Left lung (tissue), 10 donors: Measurements from ENCODE around the gene ZNF212. TPM values are rescaled to one million over a fixed set of nuclear protein-coding genes. Genes with fewer than 3 reads are reported as not detected.
"Not testable (repeated sequence)": the region's sequence is repeated elsewhere in the genome, so short reads cannot be mapped to it uniquely, and the experiment has no call there.

Experiments used
- ATAC-seq: fragments of 200-7000 bp; cut with Tn5 transposase; one replicate; pipeline ENCODE4 v1.9.1; 2020; ENCODE audit warnings: moderate library complexity
- DNase-seq, 4 donors: peaks; one replicate each; pipeline ENCODE4 v3.0.0-alpha.2; 2013 to 2020
- H3K27ac ChIP-seq, 2 donors: fragments of 200-600 bp; sonication (generic) in 1 of 2; one replicate each; pipeline versions ENCODE4 v1.5.0 to v1.8.0; 2020 to 2021
- H3K27me3 ChIP-seq, 2 donors: fragments of 200-600 bp; sonication (generic) in 1 of 2; one replicate each; pipeline versions ENCODE4 v1.5.0 to v1.8.0; 2020 to 2021
- H3K36me3 ChIP-seq, 2 donors: fragments of 200-600 bp; sonication (generic) in 1 of 2; one replicate each; pipeline versions ENCODE4 v1.5.0 to v1.8.0; 2020 to 2021
- H3K4me1 ChIP-seq, 2 donors: fragments of 200-600 bp; one replicate each; pipeline ENCODE4 v1.8.0; 2021
- H3K4me3 ChIP-seq, 2 donors: fragments of 200-600 bp; sonication (generic) in 1 of 2; one replicate each; pipeline versions ENCODE4 v1.5.0 to v1.8.0; 2020 to 2021; ENCODE audit warnings: mild to moderate bottlenecking in 1 of 2
- H3K9me3 ChIP-seq, 2 donors: fragments of 200-600 bp; sonication (generic) in 1 of 2; one replicate each; pipeline versions ENCODE4 v1.5.0 to v1.8.0; 2020 to 2021
- intact Hi-C, 2 donors: fragments of 100-400 bp; cut with DNase I; formaldehyde crosslinking; loops; one replicate each; pipeline versions ENCODE4 v1.11.2 to v1.14.2; 2022
- polyA plus RNA-seq, 6 donors: library from polyadenylated mRNA; unstranded; fragments of 120-200 nt; gene quantifications; one replicate each; pipeline ENCODE4 v1.2.1, GENCODE V29; 2013; ENCODE audit not compliant: insufficient read length in 6 of 6
- total RNA-seq, 2 donors: library from RNA; stranded (reverse); fragmentation: NEBNext Ultra II Directional; extraction: Animal tissue kit (Norgen Biotek cat#: 25700); gene quantifications; one replicate each; pipeline ENCODE4 v1.2.1, GENCODE V29; 2021
- TF ChIP-seq, protein P1 (sequence below), 2 donors: fragments of 200-600 bp; sonication (generic) in 1 of 2; IDR thresholded peaks; one replicate each; pipeline versions ENCODE4 v1.5.0 to v1.8.0; 2021; ENCODE audit warnings: antibody characterized with exemption in 2 of 2
- donor health status: DM: no; HTN: yes; CAD: no.
- donor health status: DM: no; HTN: no; CAD: no.

Gene ZNF212
- total and polyA plus RNA-seq, 8 donors: 7.4 to 18.1 (median 16.0) TPM

DNA sequence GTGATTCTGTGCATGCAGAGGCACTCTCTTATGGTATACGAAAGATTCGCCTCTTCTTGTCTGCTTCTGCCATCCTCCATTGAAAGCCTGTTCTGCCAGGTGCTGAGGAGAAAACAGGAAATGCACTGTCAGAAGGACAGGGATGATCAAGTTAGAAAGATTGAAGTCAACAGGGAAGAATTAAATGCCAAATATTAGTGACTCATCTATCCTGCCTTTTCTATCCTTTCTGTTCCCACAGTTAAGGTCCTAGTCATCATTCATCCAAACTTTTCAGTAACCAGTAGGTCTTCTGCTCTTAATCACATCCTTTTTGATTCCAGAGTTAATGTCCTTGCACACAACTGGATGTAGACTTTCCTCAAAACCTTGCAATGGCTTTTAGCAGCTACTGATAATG lies 17.7 kb downstream of the ZNF212 start:
- H3K36me3 ChIP-seq: peaks cover 0 to 43% of the 10 kb centered on the region in 2 donors
- H3K27me3 ChIP-seq: no peaks in the 10 kb centered on the region
- H3K4me3 ChIP-seq: no peak overlapping the region
- TF ChIP-seq, protein P1, sequence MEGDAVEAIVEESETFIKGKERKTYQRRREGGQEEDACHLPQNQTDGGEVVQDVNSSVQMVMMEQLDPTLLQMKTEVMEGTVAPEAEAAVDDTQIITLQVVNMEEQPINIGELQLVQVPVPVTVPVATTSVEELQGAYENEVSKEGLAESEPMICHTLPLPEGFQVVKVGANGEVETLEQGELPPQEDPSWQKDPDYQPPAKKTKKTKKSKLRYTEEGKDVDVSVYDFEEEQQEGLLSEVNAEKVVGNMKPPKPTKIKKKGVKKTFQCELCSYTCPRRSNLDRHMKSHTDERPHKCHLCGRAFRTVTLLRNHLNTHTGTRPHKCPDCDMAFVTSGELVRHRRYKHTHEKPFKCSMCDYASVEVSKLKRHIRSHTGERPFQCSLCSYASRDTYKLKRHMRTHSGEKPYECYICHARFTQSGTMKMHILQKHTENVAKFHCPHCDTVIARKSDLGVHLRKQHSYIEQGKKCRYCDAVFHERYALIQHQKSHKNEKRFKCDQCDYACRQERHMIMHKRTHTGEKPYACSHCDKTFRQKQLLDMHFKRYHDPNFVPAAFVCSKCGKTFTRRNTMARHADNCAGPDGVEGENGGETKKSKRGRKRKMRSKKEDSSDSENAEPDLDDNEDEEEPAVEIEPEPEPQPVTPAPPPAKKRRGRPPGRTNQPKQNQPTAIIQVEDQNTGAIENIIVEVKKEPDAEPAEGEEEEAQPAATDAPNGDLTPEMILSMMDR (IDR thresholded peaks at IDR 0.05): no peak
- peaks cover 0 to 7% of the 10 kb centered on the region in 2 donors for H3K4me1 ChIP-seq
- intact Hi-C loops: no loop called here
- H3K9me3 ChIP-seq: no peaks in the 10 kb centered on the region
- DNase-seq: no peak
- no peak overlapping the region for H3K27ac ChIP-seq
- no peak for ATAC-seq

DNA sequence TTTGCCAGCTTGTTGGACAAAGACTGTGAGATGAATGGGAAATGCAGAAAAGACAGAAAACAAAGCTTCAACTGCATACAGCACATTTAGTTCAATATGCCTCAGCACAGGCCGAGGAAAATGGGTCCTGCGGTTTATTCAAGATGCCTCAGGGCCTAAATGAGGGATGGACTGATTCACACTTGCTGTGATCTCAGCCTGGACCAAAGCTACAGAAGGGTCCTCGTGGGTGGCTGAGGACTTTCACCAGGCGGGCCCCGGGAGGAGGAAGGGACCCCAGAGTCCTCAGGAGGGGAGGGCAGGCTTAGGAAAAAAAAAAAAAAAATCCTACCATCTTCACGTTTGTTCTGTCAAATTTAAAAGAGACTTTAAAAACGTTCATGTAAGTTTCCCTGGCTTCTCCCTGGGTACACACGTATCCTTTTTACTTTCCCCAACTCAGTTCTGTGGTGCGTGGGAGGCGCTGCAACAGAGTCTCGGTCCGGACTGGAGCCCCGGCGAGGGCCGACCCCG lies 21.9 kb downstream of the ZNF212 start:
- Histone ChIP-seq H3K27ac (peak overlapping the region; percentile 90 to 92), H3K4me3 (peak overlapping the region; percentile 33 to 51), H3K9me3 (no peaks in the 10 kb centered on the region), H3K4me1 (peaks cover 3 to 19% of the 10 kb centered on the region in 2 donors), H3K36me3 (peaks cover 0 to 15% of the 10 kb centered on the region in 2 donors), H3K27me3 (no peaks in the 10 kb centered on the region)
- ATAC-seq (peak; percentile 14), DNase-seq (peak in 3 of 4 donors; percentile 11 to 26 (median 14))
- TF ChIP-seq, protein P1 (IDR thresholded peaks at IDR 0.05): no peak
- intact Hi-C loops: no loop called here

DNA sequence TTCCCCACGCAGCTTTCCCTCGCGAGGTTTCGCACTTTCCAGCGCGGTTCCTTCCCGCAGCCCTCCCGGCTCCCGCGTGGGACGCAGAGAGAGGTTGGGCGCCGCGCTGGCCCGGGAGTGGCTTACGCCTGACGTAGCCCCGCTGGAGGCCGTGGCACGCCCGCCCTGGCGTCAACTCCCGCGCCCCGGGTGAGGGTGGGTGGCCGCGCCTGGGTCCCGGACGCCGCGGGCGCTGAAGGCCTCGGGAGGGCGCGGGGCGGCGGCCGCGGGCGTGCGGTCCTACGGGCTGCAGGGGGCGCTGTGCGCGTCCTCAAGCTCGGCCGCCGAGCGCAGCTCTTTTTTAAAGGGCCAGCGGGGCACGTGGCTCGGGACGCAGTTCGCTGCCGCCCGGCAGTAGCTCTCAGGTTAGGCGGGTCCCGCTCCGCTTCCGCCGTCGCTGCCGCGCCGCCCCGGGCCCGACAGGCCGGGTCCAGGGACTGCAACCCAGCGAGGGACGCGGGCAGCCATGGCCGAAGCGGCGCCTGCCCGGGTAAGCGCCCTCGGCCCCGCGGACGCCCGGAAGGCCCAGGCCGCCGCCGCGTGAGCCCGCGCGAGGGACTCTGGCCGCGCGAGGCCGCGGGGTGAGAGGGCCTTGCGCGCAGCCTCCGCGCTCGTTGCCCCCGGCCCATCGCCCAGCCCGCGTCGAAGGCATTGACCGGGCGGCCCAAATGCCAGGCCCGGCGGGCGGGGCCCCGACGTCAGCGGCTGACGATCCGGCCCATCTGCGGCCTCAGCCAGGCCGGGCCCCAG lies 22.6 kb downstream of the ZNF212 start, which contains the start of gene ZNF783:
TSS of gene ZNF783 (plus strand) at position 368 of the 789 bp plus-strand sequence. CDS start at position 506, 138 bp downstream.
- ATAC-seq: peak; percentile 97
- TF ChIP-seq, protein P1 (IDR thresholded peaks at IDR 0.05): peak; percentile 81 to 92
- peak; percentile 88 to 98 (median 91) for DNase-seq
- H3K4me3 ChIP-seq: peak within 1 kb of the TSS; percentile 33 to 51
- intact Hi-C loops: no loop called here
- H3K36me3 ChIP-seq: peaks cover 0 to 21% of the 10 kb centered on the region in 2 donors
- peaks cover 3 to 19% of the 10 kb centered on the region in 2 donors for H3K4me1 ChIP-seq
- peak within 1 kb of the TSS; percentile 90 to 92 for H3K27ac ChIP-seq
- no peaks in the 10 kb centered on the region for H3K9me3 ChIP-seq
- no peaks in the 10 kb centered on the region for H3K27me3 ChIP-seq

DNA sequence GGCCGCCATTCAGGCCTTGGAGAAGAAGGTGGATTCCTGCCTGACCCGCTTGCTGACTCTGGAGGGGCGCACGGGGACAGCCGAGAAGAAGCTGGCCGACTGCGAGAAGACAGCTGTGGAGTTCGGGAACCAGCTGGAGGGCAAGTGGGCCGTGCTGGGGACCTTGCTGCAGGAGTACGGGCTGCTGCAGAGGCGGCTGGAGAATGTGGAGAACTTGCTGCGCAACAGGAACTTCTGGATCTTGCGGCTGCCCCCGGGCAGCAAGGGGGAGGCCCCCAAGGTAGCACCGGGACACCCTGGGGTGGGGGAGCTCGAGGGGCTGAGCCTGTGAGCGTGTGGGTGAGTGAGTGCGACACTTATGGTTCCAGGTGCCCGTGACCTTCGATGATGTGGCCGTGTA lies 27.0 kb downstream of the ZNF212 start:
- Histone ChIP-seq H3K4me1 (peaks cover 3 to 16% of the 10 kb centered on the region in 2 donors), H3K27ac (no peak overlapping the region), H3K9me3 (no peaks in the 10 kb centered on the region), H3K36me3 (peaks cover 0 to 61% of the 10 kb centered on the region in 2 donors), H3K27me3 (no peaks in the 10 kb centered on the region), H3K4me3 (no peak overlapping the region)
- DNase-seq (peak in 1 of 4 donors; percentile 65), ATAC-seq (no peak)
- intact Hi-C loops: no loop called here
- TF ChIP-seq, protein P1 (IDR thresholded peaks at IDR 0.05): no peak

DNA sequence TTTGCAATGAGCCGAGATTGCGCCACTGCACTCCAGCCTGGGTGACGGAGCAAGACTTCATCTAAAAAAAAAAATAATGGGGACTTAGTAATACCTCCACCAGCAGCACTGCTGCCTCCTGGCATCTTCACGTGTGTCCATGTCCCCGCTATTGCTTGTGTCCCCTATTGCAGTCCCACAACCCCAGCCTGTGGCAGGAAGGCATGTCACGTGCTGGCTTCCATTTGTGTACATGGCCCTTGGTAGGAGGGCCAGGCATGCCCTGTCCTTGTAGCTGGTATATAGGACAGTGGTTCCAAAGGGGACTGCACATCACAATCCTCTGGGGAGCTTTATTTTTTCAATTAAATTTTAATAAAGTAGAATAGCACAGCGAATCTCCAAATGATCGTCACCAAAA lies 28.3 kb downstream of the ZNF212 start:
- DNase-seq (no peak), ATAC-seq (no peak)
- TF ChIP-seq, protein P1 (IDR thresholded peaks at IDR 0.05): no peak
- Histone ChIP-seq H3K4me3 (no peak overlapping the region), H3K4me1 (peaks cover 2 to 9% of the 10 kb centered on the region in 2 donors), H3K27me3 (no peaks in the 10 kb centered on the region), H3K36me3 (peaks cover 0 to 73% of the 10 kb centered on the region in 2 donors), H3K9me3 (no peaks in the 10 kb centered on the region), H3K27ac (no peak overlapping the region)
- intact Hi-C loops: no loop called here

DNA sequence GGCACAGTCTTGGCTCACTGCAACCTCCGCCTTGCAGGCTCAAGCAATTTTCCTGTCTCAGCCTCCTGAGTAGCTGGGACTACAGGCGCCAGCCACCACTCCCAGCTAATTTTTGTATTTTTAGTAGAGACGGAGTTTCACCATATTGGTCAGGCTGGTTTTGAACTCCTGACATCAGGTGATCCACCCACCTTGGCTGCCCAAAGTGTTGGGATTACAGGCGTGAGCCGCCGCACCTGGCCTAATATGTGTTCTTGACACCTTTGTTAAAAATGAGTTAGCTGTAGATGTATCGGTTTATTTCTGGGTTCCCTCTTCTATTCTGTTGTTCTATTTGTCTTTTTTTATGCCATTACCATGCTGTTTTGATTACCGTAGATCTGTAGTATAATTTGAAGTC lies 35.0 kb downstream of the ZNF212 start:
- H3K4me3 ChIP-seq, H3K4me1 ChIP-seq, H3K9me3 ChIP-seq, H3K27me3 ChIP-seq, intact Hi-C loops, H3K27ac ChIP-seq, ATAC-seq: not testable (repeated sequence)
- DNase-seq: peak in 1 of 4 donors; percentile 22
- peaks cover 0 to 78% of the 10 kb centered on the region in 2 donors for H3K36me3 ChIP-seq
